Left colon (tissue), 2 donors: Measurements from ENCODE around the gene CA7. TPM values are rescaled to one million over a fixed set of nuclear protein-coding genes. Genes with fewer than 3 reads are reported as not detected.
A peak's percentile ranks its signal among the peaks of the same experiment; 100 is the strongest.
"Not testable (repeated sequence)": the region's sequence is repeated elsewhere in the genome, so short reads cannot be mapped to it uniquely, and the experiment has no call there.

Source experiments
- ATAC-seq: fragments of 200-7000 bp; cut with Tn5 transposase; one replicate; pipeline ENCODE4 v1.9.1; 2020; ENCODE audit warnings: mild to moderate bottlenecking, moderate library complexity
- DNase-seq, 2 donors: peaks; one replicate each; pipeline ENCODE4 v3.0.0-alpha.2; 2020
- intact Hi-C, 2 donors: fragments of 100-400 bp; cut with DNase I in 1 of 2; cut with micrococcal nuclease in 1 of 2; formaldehyde crosslinking; loops; one replicate each; pipeline versions ENCODE4 v1.11.2 to v1.14.0; 2022; cut with DNase I, micrococcal nuclease
- total RNA-seq, 2 donors: library from RNA; stranded (reverse); fragmentation: NEBNext Ultra II Directional; extraction: Animal tissue kit (Norgen Biotek cat#: 25700); gene quantifications; one replicate each; pipeline ENCODE4 v1.2.1, GENCODE V29; 2021
- donor health status: DM: no; HTN: no; CAD: no.
- donor health status: DM: yes; HTN: yes; CAD: no.

The CA7 gene
- total RNA-seq, 2 donors from 2014 or later: 157 to 205 TPM

DNA sequence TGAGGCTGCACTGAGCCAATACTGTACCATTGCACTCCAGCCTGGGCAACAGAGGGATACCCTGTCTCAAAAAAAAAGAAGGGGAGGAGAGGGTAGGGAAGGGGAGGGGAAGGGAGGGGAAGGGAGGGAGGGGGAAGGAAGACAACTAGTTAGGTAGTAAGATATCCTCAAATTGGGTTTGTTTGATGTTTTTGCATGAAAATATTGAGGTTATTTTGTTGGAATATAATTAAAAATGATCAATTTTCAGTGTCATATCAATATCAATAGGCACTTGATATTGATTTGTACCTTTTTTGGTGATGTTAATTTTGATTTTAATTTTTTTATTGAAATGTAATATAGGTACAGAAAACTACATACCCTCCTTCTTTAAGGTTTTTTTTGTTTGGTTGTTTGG, 19.5 kb downstream of the CA7 start:
- DNase-seq: no peak
- ATAC-seq: no peak
- intact Hi-C loops: loop anchor here in 1 of 2 donors (10.0 kb wide), 1 partner anchor 139 kb away; no protein-coding TSS in a partner anchor

DNA sequence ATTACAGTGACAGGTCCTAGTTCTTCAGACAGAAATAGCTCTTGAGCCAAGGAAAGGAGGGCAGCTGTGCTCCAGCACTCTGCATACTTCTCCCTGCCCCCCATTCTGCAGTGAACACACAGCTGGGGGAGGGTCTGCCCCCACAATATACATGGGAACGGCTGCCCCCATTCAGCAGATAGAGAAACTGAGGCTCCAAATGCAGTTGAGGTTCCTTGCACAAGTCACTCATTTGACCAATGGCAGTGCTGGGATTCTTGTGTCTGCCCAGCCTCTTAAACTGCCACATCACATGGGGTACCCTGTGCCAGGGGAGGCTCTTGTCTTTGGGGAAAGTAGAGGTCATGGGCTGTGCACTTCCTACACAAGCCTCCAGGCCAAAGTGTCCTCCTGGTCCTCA, 25.2 kb downstream of the CA7 start:
- intact Hi-C loops: loop anchor here in 1 of 2 donors (5.0 to 10.0 kb wide), 2 partner anchors 37 to 145 kb away; partner anchors contain the start of gene NAE1
- ATAC-seq (no peak), DNase-seq (no peak)

DNA sequence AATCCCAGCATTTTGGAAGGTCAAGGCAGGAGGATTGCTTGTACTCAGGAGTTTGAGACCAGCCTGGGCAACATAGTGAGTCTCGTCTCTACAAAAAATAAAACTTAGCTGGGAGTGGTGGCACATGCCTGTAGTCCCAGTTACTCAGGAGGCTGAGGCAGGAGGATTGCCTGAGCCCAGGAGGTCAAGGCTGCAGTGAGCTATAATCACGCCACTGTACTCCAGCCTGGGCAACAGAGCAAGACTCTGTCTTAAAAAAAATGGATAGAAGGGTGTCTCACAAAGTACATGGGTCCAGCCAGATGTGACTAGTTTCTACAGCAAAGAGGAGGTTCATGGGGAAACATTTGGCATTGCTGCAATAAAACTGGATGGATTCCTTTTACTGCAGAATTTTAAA, 27.1 kb downstream of the CA7 start:
- intact Hi-C loops: not testable (repeated sequence)

DNA sequence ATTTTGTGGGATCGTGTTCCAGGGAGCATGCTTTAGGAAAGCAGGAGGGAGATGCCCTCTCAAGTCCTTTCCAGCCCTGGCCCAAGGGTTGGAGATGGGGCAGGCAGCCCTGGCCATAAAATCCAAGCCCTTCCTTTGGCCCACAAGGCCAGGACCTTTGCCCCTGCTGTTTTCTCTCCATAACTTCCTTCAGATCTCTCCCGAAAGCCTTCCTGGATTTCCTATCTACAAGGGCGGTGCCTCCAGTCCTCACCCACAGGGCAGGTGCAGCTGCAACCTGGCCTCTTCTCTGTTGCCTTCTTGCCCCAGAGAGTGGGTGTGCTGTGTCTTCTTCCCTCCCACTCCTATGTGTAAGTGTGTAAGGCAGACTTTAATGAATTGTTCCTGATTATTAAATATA, 27.6 kb downstream of the CA7 start:
- ATAC-seq (peak; percentile 76), DNase-seq (peak; percentile 77 to 86)
- intact Hi-C loops: no loop called here

More for the DNA sequence above, 27.1 kb downstream of the CA7 start:
- ATAC-seq: peak; percentile 23
- DNase-seq: not testable (repeated sequence)

DNA sequence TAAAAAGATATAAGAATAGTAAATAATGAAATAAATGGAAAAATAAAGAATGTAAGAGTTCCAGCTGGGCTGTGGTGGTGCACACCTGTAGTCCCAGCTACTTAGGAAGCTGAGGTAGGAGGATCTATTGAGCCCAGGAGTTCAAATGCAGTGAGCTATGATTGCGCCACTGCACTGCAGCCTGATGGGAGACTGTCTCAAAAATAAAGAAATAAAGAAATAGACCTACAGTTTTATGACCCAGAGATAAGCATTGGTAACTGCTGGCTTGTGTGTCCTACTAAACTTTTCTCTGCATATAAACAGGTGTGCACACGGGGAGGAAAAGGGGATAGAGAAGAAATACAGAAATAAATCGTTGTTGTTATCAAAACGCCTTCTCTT, 28.3 kb downstream of the CA7 start:
- ATAC-seq: peak; percentile 36
- DNase-seq: peak in 1 of 2 donors; percentile 23
- intact Hi-C loops: no loop called here

DNA sequence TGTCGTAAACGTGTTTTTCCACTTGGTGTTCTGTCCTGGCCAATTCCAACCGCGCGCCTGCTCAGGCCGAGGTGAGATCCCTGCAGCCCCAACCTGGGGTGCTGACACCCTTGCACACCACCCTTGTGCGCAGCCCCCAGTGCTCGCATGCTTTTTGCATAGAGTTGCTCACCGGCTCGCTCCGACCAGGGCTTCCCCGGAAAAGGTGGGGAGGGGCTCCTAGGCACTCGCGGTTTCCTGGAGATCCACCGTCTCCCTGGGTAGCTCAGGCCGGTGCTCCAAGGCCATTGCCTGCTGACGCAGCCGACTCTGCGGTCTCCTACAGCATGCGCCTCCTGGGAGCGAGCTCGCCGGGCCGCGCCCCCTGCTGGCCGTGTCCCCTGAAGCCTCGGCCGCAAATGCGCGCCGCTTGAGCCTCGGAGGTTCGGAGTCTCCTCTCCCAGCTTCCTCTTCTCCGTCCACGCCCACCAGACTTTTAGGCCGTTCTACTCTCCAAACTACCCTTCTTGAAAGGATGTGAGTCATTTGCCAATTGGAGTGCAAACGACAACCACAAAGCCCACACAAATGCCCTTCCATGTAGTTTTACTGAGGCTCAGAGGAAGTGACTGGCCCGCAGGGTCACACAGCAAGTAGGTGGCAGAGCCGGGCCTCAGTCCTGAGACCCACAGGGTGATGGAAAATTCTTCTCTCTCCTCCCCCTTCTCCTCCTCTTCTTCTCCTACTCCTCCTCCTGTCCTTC, 28.9 kb downstream of the CA7 start:
- peak; percentile 71 for ATAC-seq
- DNase-seq: peak; percentile 90 to 95
- intact Hi-C loops: no loop called here

DNA sequence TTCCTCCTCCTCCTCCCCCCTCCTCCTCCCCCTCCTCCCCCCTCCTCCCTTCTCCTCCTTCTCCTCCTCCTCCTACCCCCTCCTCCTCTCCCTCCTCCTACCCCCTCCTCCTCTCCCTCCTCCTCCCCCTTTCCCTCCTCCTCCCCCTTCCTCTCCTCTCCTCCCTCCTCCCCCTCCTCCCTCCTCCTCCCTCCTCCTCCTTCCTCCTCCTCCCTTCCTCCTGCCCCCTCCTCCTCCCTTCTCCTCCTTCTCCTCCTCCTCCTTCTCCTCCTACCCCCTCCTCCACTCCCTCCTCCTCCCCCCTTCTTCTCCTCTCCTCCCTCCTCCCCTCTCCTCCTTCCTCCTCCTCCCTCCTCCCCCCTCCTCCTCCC, 29.5 kb downstream of the CA7 start:
- ATAC-seq: no peak
- intact Hi-C loops: no loop called here
- DNase-seq: no peak

DNA sequence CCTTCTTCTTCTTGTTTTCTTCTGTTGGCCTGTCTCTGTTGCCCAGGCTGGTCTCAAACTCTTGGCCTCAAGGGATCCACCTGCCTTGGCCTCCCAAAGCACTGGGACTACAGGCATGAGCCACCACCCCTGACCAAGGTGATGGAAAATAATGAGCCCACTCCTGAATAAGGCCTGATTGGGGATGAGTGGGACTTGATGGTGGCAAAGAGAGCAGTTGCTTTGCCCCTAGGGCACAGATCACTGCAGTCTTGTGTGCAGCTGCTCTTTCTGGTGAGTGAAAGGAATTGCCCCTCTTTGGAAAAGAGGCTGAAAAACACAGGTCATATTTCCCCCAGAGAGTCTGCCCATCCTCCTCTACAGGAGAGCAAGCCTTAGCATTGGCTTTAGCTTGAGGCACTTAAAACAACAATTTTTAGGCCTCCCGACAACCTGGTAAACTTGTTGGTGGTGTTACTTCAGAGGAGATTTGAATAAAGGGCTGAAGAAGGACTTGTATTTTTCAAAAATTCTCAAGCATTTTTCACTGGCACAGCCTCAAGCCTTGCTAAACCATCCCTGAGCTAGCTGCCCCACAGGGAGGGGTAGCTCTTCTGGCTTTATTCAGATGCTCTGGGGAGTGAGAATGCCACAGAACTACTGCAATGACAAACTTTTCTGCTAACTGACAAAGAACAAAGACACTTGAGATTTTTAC, 30.0 kb downstream of the CA7 start:
- ATAC-seq: no peak

DNA sequence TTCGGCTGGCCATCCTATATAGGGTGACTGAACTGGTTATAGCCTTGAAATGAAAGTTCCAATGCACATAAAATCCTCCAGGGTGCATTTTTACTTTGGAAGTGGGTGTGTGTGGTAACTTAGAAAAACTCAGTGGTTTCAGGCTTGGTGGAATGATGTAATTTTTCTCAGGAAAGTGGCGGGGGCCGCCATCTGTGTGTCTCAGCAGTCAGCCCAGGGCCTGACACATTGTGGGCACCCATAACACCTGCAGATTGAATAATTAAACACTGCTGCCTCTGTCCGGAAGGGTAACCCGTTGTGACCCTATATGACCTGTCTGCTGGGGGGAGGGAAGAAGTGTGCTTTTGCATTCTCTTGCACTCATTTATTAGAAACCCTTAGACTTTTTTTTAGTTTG, 33.9 kb downstream of the CA7 start:
- intact Hi-C loops: no loop called here
- no peak for DNase-seq
- no peak for ATAC-seq

More for the DNA sequence above, 30.0 kb downstream of the CA7 start:
- DNase-seq: no peak
- intact Hi-C loops: no loop called here

DNA sequence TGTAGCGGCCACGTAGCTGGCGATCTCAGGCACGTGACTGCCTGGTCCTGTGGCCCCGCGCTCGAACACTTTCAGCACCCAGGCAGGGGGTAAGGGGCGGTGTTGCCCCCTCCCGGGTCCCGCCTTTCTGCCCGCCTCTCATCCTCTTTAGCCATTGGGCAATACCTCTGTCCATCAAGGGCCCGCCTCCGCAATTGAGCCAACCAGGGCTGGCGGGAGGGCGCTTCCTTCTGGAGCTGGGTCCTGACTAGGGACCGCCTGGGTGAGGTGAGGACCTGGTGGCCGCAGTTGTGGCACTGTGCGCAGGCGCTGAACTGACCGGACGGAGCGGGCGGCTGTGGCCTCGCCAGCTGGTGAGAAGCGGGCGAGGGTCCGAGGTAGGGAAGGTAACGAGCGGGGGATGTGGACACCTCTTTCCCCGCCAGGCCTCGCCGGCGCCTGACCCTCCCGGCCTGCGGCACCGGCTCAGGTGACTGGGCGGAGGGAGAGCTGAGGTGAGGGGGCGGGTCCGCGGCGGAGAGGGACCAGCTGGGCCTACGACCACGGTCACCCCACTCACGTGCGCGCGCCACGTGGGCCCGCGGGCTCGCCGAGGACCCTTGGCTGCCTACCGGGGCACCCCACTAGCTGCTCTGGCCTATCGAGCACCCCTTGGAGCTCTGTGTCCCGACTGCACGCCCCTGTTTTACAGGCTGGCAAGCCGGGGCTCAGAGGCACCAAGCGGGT, 36.2 kb downstream of the CA7 start, which contains the start of gene PDP2:
Gene PDP2 (plus strand): TSS at position 228 of the 726 bp plus-strand sequence. CDS start 3,770 bp downstream, outside the sequence.
- ATAC-seq: peak; percentile 91
- intact Hi-C loops: no loop called here

DNA sequence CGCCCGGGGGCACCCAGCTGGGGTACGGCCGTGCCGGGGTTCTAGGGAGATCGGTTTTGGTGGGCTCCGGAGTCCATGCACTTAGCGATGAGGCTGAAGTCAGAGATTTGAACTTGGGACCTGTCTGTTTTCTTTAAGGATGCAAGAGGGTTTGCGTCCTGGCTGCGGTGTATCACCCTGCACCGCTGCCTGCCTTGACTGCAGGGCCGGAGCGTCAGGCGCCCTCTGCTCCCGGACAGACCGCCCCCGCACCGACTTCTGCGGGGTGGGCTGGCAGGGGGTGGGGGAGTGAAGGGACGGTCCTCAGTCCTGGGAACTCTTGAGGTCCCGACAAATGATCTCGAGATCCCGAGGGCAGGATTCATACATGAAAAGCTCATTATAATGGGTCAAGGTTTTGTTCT, 36.8 kb downstream of the CA7 start:
- DNase-seq (no peak), ATAC-seq (peak; percentile 33)
- intact Hi-C loops: no loop called here

More for the DNA sequence above, 36.2 kb downstream of the CA7 start, which contains the start of gene PDP2:
- peak; percentile 96 to 97 for DNase-seq

DNA sequence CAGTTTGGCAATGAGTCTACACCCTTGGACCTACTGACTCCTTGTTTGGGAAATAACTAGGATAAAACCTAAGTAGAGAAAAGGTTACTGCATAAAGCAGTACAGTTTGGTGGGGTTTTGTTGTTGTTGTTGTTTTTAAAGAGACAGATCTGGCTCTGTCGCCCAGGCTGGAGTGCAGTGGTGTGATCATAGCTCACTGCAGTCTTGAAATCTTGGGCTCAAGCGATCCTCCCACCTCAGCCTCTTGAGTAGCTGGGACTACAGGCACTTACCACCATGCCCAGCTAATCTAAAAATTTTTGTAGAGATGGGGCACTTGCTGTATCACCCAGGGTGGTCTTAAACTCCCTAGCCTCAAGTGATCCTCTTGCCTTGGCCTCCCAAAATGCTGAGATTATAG, 37.3 kb downstream of the CA7 start:
- intact Hi-C loops: no loop called here
- ATAC-seq (no peak), DNase-seq (no peak)

DNA sequence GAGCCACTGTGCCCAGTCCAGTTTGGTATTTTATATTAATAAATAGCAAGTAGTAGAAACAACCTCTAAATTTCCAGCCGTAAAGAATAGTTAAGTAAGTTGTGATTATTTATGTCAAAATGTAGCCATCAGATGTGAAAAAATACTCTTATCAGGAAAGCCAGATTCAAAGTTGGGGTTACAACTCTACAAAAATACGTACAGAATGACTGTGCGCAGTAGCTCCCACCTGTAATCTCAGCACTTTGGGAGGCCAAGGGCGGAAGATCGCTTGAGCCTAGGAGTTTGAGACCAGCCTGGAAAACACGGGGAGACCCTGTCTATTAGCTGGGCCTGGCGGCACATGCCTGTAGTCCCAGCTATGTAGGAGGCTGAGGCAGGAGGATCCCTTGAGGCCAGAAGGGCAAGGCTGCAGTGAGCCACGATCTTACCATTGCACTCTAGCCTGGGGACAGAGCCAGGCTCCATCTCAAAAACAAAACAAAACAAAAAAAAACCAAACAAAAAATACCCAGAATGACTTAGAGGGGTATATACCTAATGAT, 37.8 kb downstream of the CA7 start:
- peak in 1 of 2 donors; percentile 18 for DNase-seq
- intact Hi-C loops: no loop called here
- no peak for ATAC-seq

DNA sequence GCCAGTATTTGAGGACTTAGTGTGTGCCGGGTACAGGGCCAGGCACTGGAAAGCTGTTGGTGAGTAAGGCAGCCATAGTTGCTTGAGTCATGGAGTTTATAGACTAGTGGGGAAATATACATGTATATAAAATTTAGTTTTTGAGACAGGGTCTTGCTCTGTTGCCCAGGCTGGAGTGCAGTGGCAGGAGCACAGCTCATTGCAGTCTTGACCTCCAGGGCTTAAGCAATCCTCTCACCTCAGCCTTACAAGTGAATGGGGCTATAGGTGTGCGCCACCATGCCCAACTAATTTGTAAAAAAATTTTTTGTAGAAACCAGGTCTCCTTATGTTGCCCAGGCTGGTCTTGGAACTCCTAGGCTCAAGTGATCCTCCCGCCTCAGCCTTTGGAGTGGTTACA, 38.5 kb downstream of the CA7 start:
- ATAC-seq (no peak), DNase-seq (peak in 1 of 2 donors; percentile 8)
- intact Hi-C loops: no loop called here

DNA sequence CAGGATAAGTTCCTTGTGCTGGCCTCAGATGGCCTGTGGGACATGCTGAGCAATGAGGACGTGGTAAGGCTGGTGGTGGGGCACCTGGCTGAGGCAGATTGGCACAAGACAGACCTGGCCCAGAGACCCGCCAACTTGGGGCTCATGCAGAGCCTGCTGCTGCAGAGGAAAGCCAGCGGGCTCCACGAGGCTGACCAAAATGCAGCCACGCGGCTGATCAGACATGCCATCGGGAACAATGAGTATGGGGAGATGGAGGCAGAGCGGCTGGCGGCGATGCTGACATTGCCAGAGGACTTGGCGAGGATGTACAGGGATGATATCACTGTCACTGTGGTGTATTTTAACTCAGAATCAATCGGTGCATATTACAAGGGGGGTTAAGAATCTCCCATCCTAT, 41.3 kb downstream of the CA7 start:
- ATAC-seq: no peak
- DNase-seq: peak in 1 of 2 donors; percentile 22
- intact Hi-C loops: no loop called here

DNA sequence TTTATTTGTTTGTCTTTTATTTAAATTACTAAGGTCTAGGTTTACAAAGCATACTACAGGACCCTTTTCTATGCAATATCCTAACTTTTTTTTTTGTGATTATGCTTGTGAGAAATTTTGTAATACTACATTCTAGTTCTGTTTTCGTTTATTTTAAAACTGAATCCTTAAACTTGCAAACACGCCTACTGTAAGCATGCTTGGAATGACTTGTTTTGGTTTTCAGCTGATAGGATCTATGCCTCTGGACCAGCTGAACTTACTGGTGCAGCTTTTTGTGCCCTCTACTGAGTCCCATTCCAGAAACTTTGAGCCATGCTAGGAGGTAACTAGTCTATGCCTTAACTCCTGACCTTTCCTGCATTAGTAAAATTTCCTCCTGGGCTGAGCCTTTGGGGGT, 42.1 kb downstream of the CA7 start:
- intact Hi-C loops: no loop called here
- DNase-seq (no peak), ATAC-seq (no peak)

DNA sequence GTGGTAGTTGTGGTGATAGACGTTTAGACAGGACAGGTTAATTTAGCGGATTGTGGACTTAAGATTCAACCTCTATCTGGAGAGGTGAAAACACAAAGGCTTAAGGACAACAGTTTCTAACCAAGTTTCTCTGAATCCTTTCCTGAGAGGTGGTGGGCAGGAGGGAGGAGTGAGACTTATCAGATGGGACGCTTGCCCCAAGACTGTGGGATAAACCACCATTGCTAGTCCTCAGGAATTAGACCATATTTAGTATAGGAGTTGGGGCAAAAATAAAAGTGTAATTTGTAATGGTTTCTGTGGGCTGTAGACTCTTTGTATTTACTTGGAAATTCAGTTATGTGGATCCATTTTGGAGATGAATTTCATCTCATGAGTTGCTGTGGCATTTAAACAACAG, 42.7 kb downstream of the CA7 start:
- peak in 1 of 2 donors; percentile 8 for DNase-seq
- intact Hi-C loops: no loop called here
- ATAC-seq: no peak

DNA sequence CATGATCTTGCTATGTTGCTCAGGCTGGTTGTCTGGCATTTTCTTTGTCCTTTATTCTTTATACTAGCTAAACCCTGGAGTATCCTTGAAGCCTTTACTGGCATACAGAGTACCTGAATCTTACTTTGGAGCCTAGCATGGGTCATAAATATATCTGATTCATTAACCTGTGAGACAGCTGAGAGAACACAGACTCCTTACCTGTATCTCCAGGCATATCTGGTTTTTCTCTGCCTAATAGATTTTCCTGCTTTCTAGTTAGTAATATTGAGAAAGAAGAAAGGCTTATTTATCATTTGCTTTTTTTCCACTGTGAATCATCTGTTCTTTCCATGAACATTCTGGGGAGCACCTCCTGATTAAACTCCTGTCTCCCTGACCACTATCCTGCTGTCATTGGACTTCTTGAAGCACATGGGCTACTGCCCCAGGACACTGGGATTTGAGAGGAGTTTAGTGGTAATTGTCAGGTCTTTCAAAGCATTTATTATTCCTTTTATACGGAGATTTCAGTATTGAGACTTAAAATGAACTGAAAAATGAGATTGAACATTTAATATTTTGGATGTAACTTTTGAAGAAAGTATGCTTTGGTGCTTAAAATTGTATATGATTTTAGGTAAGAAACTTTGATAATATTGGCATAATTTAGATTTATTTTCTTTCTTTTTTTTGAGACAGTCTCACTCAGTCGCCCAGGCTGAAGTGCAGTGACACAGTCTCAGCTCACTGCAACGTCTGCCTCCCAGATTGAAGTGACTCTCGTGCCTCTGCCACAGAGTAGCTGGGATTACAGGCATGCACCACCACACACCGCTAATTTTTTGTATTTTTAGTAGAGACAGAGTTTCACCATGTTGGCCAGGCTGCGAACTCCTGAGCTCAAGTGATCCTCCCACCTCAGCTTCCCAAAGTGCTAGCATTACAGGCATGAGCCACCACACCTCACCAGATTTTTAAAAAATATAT, 44.7 kb downstream of the CA7 start:
- DNase-seq (no peak), ATAC-seq (no peak)
- intact Hi-C loops: no loop called here
